Right renal pelvis (tissue), 4 donors: Measurements from ENCODE around the gene KDM4B. TPM values are rescaled to one million over a fixed set of nuclear protein-coding genes. Genes with fewer than 3 reads are reported as not detected.
"Not testable (repeated sequence)": the region's sequence is repeated elsewhere in the genome, so short reads cannot be mapped to it uniquely, and the experiment has no call there.

Source experiments
- DNase-seq, 4 donors: peaks; one replicate each; pipeline ENCODE4 v3.0.0-alpha.2; 2013; ENCODE audit warnings: low read depth in 4 of 4, low spot score in 3 of 4, missing footprints in 1 of 4
- polyA plus RNA-seq, 4 donors: library from polyadenylated mRNA; unstranded; fragments of 120-200 nt; gene quantifications; one replicate each; pipeline ENCODE4 v1.2.1, GENCODE V29; 2013; ENCODE audit not compliant: insufficient read length in 4 of 4

Gene KDM4B
- polyA plus RNA-seq, 4 donors, result 19.8 to 29.5 (median 20.5) TPM

GRCh38 chr19:5155586-5156210 is 186.8 kb downstream of the KDM4B start:
- DNase-seq, result no peak

- no peak for DNase-seq
These were observed 187.5 kb downstream of the KDM4B start for GRCh38 chr19:5156231-5156986.

- DNase-seq, result no peak
These were observed 188.3 kb downstream of the KDM4B start for GRCh38 chr19:5157186-5157585.

- not testable (repeated sequence) for DNase-seq
These were observed 189.7 kb downstream of the KDM4B start for GRCh38 chr19:5158549-5159134.

GRCh38 chr19:5160158-5160795 is 191.4 kb downstream of the KDM4B start:
- not testable (repeated sequence) for DNase-seq

GRCh38 chr19:5164845-5165696 is 196.2 kb downstream of the KDM4B start:
- DNase-seq, result not testable (repeated sequence)

- no peak for DNase-seq
These were observed 196.7 kb downstream of the KDM4B start for GRCh38 chr19:5165697-5166019.

GRCh38 chr19:5166262-5166661 is 197.3 kb downstream of the KDM4B start:
- no peak for DNase-seq

GRCh38 chr19:5170329-5170745 is 201.4 kb downstream of the KDM4B start:
- no peak for DNase-seq

- DNase-seq, result no peak
These were observed 202.8 kb downstream of the KDM4B start for GRCh38 chr19:5171711-5172110.

GRCh38 chr19:5172859-5173630 is 204.1 kb downstream of the KDM4B start:
- DNase-seq, result no peak

GRCh38 chr19:5173993-5174392 is 205.1 kb downstream of the KDM4B start:
- DNase-seq, result no peak

- DNase-seq, result no peak
These were observed 209.0 kb downstream of the KDM4B start for GRCh38 chr19:5177745-5178450.

- DNase-seq, result no peak
These were observed 209.9 kb downstream of the KDM4B start for GRCh38 chr19:5178841-5179240.

GRCh38 chr19:5179256-5179655 is 210.3 kb downstream of the KDM4B start:
- no peak for DNase-seq

- no peak for DNase-seq
These were observed 212.4 kb downstream of the KDM4B start for GRCh38 chr19:5181329-5181728.

GRCh38 chr19:5182751-5183150 is 213.8 kb downstream of the KDM4B start:
- DNase-seq, result no peak

- no peak for DNase-seq
These were observed 214.7 kb downstream of the KDM4B start for GRCh38 chr19:5183616-5184015.

GRCh38 chr19:5184930-5185329 is 216.0 kb downstream of the KDM4B start:
- DNase-seq, result no peak
